Central memory CD4-positive, alpha-beta T cell (primary cell): ENCODE results near the gene TPCN1.

Experiments used
- DNase-seq: peaks from one replicate; pipeline ENCODE4 v3.0.0; 2022

Gene TPCN1

DNA sequence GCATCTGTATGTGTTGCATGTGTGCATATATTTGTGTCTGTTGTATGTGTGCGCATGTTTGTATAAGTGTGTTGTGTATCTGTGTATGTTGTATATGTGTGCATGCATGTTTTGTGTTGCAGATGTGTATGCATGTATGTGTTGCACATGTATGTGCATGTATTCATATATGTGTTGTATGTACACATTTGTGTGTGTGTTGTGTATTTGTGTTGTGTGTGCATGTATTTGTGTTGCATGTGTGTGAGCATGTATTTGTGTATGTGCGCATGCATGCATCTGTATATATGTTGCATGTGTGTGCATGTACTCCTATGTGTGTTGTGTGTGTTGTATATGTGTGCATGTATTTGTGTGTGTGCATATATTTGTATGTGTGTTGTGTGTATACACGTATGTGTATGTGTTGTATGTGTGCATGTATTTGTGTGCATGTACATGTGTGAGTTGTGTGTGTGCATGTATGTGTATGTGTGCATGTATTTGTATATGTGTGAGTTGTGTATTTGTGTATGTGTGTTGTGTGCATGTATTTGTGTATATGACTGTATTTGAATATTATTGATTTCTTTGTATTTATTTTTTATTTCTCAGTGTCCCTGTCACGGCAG is 96.9 kb downstream of the TPCN1 start:
- no peak for DNase-seq

DNA sequence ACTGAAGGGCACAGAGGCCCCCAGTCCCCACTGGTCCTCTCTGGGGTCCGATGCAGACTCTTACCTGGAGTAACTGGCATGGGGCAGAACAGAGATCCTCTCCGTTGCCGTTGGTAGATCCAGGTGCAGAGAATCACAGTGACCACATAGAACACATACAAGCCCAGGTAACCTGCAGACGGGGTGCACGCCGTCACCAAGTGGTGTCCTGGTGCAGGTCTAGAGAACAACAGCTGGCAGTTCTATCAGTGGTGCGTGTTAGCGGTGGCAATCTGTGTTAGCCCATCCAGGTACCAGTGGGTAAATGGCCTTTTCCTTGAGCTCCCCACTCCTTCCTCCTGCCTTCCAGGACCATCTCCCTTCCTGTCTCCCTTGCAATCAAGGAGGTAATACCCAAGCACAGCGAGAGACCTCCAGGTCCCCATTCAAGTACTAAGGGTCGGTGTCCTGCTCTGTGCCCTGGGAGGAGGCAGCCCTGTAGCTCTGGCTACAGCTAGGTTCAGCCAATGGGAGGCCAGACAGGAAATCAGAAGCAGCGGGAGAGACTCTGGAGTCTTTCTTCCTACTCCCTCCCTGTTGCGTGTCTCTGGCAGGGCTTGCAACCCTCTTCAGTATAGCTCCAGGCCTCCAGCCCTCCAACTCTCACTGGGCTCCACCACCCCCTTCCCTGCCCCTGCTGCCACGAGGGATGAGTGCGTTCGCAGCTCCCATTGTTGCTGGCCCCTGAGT is 97.8 kb downstream of the TPCN1 start:
- no peak for DNase-seq

DNA sequence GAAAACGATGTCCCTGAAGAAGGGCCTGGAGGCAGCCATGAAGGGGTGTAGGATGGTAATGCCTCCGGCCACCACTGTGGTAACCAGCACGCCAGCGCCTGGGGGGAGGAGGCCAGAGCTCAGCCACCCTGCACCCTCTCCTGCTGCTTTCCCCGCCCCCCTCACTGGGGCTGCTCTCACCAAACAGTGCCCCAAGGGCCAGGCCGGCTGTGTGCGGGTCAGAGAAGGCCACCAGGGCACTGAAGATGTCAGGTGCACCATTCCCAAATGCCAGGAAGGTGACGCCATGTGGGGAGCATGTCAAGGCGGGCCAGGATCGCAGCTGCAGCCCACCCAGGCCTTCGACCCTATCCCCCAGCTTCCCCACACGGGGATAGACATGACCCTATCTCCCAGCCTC is 99.1 kb downstream of the TPCN1 start:
- DNase-seq: no peak

DNA sequence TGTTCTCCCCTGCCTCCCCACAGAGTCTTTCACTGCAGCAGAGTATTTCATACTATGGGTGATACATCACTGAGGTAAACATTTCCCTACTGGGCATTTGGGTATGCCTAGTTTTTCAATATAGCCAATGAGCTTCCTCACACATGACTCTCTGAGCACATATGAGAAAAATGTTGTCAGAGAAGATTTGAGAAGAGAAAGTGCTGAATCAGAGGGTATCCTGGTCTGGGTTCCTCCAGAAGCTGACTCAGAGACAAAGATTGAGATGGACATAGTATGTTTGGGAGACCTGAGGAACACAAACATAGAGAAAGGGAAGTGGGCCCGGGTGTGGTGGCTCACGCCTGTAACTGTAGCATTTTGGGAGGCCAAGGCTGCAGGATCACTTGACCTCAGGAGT is 101.1 kb downstream of the TPCN1 start:
- DNase-seq: no peak

DNA sequence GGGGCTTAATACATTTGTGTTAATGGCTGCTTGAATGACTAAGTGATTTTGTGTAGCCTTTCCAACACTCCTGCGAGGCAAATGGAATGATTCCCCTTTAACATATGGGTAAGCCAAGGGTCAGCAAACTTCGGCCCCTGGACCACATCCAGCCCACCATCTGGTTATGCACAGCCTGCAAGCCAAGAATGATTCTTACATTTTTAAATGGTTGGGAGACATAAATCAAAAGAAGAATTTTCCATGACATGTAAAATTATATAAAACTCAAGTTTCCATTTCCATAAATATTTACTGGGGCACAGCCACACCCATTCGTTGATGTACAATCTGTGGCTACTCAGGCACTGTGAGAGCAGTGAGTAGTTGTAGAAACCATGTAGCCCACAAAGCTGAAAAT is 104.7 kb downstream of the TPCN1 start:
- no peak for DNase-seq

DNA sequence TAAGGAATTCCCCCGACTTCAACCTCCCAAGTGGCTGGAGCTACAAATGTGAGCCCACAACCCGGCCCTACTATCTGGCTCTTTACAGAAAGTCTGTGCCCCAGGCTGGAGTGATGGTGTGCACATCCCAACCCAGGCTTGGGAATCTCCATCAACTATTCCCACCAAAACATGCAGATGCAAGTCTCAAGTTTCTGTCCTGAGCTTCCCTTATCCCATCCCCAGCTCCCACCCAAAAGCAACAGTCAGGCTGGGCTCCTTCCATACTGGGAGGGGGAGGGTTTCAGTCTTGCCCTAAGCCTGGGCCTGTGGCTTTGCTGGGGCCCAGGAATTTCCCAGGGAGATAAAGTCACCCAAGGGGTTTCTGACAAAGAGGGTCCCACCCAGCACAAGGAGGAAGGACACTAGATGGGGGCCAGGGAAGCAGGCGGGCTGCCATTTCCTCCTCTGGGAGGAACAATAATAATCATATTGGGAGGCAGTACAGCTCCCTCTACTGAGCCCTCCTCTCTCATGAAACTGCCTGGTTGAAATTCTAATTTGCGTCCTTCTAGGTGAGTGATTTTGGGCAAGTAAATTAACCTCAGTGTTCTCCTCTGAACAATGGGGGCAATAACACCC is 105.6 kb downstream of the TPCN1 start:
- no peak for DNase-seq

DNA sequence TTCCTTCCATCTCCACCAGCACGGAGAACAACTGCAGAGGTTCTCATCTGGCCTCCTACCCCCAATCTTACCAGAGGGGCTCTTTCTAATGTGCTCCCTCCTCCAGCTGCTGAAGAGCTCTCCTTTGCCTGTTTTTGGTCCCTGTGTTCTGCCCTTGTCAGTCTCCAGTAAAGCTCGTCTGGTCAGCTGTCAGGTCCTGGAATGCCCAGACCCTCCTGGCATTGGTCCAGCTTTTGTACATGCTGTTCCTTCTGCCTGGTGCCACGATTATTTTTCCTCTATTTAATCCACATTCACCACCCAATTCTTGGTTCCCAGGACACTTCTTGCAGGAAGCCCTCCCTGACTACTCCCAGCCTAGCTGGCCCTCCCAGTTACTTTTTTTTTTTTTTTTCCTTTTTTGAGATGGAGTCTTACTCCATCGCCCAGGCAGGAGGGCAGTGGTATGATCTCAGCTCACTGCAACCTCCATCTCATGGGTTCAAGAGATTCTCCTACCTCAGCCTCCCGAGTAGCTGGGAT is 107.2 kb downstream of the TPCN1 start:
- DNase-seq: no peak

DNA sequence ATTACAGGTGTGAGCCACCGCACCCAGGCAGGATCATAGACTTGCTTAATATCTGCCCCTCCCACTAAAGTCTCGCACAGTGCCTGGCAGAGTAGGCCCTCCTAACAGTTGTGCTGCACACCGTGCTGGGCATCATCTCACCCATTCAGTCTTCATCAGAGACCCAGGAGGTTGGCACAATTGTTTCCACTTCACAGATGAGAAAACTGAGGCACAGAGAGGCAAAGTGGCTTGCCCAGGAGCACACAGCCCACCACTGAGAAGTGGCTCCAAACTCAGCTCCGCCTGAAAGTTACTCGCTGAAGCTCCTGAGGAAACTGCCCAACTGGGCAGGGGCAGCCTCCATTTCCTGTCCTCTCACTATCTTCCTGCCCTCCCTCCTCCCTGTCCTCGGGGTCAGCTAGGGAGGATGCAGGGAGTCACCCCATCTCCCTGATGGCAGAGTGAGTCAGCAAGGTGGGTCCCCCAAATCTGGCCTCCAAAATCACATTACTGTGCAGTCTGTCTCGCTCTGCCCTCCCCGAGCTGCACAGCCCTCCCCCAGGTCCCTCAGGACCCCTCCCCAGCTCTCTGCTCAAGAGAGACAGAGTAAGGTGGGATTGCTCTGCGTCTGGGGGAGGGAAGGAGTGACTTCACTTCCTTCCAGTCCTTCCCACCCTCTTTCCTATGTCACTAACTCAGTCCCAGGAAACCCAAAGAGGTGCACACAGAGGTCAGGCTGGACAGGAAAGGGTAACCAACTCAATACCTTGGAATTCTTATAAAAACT is 107.9 kb downstream of the TPCN1 start:
- DNase-seq: no peak

DNA sequence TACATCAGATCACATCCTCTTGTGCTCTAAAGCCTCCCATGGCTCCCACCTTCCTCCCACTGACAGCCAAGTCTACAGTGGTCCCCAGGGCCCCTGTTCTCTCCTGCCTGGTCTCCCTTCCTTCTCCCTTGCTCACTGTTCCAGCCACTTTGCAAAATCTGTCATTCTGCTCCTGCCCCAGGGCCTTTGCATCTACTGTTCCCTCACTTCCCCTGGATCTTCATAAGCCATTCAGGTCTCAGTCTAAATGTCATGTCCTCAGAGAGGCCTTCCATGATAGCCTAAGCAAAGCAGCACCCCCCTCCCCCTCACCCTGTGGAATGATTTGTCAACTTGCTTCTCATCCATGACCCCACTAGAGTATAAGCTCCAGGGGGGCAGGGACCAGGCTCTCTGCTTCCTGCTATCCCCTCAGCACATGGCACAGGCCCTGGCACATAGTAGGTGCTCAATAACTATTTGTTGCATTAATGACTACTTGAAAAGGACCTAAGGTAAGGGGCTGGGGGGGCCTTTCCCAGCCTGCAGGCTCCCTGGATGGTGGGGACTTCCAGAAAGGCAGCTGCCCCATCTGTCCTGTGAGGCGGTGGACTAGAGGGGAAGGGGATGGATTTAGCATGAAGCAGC is 108.6 kb downstream of the TPCN1 start:
- no peak for DNase-seq

DNA sequence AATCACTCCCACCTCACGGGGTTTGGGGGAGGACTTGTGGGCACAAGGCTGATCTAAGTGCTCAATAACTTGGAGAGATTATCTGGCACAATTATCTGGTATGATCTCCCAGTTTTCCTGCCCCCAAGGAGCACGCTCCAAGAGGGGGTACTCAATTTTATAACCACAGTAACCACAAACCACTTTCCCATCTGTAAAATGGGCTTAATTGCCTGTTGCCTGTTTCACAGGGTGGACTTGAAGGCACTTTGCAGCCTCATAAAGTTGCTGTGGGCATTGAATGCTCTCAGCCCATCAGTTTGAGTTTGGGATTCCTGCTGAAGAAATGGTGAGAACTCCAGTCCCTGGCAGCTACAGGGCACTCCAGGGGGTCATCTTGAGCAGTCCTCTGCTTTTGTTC is 109.2 kb downstream of the TPCN1 start:
- no peak for DNase-seq

DNA sequence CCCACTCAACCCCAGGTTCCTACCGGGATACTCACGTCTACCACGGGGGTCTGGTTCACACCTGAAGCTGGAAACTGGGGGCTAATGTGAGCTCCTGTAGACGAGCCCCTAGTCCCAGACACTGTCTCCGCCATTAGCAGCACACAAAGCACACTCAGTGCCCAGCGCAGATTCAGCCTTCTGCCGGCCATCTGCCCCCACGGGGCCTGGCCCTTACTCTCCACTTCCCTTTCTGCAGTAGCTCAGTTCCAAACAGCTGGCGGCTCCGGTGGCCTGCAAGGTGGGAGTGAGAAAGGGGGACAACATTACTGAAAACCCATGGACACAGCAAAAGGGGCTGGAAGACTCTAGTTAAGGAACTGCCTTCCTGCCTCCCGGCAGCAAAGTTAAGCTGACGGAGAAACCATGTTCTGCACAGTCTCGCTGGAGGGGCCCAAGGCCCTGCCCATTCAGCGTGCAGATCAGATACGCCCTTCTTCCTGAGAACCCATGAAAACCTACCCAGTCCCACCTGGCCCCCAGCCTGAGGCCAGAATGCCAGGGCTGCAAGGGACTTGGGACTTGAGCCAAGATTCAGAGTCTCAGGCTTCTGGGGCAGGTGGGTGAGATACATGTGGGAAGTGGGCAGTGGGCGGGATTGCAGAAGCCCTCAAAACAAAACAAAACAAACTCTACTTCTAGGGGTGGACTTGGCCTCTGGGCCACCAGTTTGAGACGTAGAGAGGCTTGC is 111.6 kb downstream of the TPCN1 start:
- no peak for DNase-seq

DNA sequence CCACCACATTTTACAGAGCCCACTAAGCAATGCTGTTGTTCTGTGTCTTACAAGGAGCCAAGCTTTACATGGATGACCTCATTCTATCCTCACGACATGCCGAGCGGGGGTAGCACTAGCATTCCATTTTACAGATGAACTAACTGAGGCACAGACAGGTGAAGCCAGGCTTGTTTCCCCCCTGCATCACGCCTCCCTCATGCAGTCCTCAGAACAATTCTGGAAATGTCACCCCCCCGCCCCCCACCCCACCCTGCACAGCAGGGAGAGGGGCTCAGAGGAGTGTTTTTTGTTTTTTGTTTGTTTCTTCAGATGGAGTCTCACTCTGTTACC is 112.1 kb downstream of the TPCN1 start:
- DNase-seq: no peak

DNA sequence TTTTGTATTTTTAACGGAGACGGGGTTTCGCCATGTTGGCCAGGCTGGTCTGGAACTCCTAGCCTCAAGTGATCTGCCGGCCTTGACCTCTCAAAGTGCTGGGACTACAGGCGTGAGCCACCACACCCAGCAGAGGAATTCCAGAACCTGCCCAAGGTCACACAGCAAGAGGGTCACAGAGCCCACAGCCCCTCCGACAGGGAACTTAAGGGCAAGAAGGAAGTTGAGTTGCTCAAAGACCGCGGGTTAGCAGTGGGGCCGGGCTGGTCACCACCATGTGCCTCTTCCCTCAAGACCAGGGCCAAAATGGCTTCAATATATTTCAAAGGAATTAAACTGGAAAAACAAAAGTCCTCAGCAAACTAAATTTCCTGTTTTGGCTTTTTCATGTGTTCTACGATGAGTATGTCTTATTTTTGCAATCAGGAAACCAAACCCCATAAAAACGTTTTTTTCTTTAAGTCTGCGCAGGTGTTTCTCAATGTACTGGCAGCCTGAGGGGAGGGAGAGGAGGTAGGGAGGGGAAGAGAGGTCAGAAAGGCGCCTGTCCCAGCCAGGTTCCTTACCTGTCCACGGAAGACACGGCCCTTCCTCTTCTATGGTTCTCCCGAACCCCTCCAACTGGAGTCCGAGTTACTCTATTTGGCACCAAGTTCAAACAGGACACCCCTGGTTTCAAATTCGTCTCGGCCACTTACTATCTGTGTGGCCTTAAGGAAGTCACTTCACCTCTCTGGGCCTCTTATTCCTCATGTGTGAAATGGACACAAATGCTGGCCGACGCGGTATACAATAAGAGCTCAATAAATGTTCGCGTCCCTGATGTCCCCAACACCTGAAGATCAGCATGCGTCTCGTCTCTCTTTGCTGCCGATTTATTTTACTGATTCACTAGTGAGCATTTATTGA is 112.9 kb downstream of the TPCN1 start:
- DNase-seq: peak; percentile 30

DNA sequence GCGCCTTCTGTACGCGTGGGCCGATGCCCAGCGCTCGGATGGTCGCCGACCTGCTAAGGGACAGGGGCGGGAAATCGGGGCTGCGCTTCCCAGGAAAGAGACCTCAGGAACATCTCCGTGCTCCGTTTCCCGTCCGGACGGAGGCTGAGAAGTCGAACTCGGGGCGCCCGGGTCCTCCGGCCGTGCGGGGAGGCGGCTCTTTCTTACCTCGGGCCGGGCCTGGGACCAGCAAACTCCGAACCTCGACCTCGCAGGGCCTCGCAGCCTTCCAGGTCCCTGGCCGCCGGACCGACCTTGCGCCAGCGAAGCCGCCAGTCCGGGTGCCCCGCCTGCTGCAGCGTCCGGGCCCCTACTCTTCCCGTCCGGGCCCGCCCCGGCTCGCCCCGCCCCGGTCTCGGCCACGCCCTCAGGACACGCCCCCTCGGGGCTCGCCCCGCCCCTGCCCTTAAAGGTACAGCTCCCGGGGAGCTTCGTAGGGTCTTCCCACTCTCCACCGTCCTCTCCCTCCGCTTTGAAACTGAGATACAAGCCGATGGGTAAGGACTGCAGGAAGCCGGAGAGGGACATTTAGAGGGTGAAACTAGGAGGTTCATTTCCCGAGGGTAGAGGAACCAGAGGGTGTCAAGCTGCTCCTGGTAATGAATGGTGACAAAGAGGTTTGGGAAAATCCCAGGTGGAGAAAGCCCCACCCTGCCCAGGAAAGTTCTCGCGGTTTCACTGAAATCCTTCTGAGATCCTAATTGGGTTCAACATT is 113.7 kb downstream of the TPCN1 start, which contains the start of gene SLC8B1:
TSS of gene SLC8B1 (minus strand) at position 324 of the 754 bp plus-strand sequence. CDS start 2,231 bp downstream, outside the sequence.
- peak; percentile 73 for DNase-seq

DNA sequence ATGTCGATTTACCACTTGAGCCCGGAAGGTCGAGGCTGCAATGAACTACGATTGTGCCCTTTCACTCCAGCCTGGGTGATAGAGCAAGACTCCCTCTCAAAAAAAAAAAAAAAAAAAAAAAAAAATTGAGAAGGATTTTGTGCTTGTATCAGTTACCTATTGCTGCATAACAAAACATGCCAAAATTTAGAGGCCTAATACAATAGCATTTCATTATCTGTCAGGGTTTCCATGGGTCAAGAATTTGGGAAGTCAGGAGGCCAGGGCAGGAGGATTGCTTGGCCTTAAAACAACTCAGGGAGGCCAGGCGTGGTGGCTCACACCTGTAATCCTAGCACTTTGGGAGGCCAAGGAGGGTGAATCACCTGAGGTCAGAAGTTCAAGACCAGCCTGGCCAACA is 118.3 kb downstream of the TPCN1 start:
- DNase-seq: no peak

DNA sequence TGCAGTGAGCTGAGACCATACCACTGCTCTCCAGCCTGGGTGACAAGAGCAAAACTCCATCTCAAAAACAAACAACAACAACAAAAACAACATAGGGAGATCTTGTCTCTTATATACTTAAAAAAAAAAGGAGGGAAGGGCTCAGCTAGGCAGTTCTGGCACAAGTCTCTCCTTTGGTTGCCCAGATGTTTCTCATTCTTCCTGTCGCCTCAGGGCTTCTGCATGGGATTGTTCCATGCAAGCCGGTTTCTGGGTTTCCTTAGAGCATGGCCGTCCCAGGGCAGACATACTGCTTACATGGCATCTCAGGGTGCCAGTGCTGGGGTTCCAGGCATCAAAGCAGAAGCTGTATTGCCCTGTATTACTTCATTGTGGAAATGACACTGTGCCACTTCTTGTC is 118.8 kb downstream of the TPCN1 start:
- no peak for DNase-seq

DNA sequence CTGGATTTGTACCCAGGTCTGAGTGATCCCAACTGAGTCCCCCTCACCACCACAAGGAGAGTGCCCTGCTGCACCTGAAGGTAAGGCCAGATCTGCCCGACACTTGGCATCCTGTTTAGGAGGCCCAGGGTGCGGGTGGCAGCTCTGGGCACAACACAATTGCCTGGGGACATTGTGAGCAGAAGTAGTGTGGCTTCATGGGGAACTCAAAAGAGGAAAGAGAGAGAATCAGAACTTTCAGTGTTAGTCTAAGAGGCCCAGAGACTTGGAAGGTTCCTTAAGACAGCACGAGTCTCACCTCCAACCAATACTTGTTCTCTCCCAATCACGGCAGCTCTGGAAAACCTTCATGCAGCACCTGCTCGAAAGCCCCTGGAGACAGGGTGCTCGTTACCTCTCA is 120.3 kb downstream of the TPCN1 start:
- no peak for DNase-seq

DNA sequence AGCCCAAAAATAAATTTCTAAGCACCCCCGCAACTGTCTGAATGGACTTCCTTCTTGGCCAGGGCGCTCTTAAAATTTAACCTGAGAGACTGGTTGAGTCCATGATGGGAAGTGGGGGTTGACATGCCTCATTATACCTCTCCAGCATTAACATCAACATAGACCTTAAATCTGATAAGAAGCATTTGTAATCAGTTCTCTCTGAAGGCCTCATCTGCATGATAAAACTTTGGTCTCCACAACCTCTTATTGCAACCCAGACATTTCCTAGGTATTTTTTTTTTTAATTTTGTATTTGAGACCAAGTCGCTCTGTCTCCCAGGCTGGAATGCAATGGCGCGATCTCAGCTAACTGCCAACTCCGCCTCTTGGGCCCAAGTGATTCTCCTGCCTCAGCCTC is 124.1 kb downstream of the TPCN1 start:
- DNase-seq: no peak

DNA sequence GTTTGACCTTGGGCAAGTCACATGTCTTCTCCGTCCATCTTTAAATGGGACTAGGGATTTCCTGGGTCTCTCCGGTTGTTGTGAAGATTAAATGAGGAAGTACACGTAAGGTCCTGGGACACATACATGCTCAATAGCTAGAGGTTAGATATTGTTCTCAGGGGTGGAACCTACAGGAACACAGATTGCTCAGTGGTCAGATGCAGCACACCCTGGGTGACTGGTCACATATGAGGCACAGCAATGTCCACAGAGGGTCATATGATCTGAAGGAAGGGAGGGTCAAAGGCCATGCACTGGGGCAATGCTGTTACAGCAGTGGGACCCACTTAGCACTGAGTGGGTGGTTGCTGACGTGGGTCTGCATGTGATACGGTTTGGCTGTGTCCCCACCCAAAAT is 125.1 kb downstream of the TPCN1 start:
- no peak for DNase-seq

DNA sequence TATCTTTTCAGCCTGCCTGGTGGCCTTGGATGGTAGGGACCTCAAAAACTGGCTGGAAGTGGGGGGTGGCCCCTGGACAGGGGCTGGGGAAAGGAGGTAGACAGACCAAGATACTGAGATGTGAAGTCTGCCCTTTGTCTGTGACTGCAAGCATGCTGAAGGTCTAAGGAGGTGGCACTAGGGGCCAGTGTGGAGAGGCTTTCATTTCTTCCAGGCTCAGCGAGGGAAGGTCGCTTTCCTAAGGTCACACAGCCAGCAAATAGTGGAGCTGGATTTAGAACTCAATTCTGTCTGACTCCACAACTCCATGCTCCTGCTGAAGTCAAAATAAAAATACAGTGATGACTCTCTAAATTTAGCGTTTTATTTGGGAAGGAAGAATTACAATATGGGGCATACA is 125.8 kb downstream of the TPCN1 start:
- DNase-seq: no peak
